GM23338 (cell line): Measurements from ENCODE around the gene FAM90A1.
"Not testable (repeated sequence)": the region's sequence is repeated elsewhere in the genome, so short reads cannot be mapped to it uniquely, and the experiment has no call there.

Experiments
- CREB1 ChIP-seq: fragments of 250-450 bp; sonication (Bioruptor Pico); IDR thresholded peaks from 2 replicates; pipeline ENCODE4 v1.5.0; 2020; ENCODE audit warnings: low read depth, mild to moderate bottlenecking, moderate library complexity
- EZH2 ChIP-seq: fragments of 200-600 bp; sonication (generic); IDR thresholded peaks from one replicate; pipeline ENCODE4 v1.8.0; 2017; ENCODE audit warnings: antibody characterized with exemption, mild to moderate bottlenecking, low read depth; ENCODE audit not compliant: unreplicated experiment
- EZH2phosphoT487 ChIP-seq: fragments of 200-600 bp; sonication (generic); IDR thresholded peaks from one replicate; pipeline ENCODE4 v1.8.1; 2018; ENCODE audit warnings: antibody characterized with exemption; ENCODE audit not compliant: unreplicated experiment
- JUNB ChIP-seq: IDR thresholded peaks from one replicate; pipeline ENCODE4 v1.6.1; 2016; ENCODE audit warnings: antibody characterized with exemption; ENCODE audit not compliant: unreplicated experiment
- POLR2AphosphoS5 ChIP-seq: IDR thresholded peaks from 2 replicates; pipeline ENCODE4 v1.6.1; 2016; ENCODE audit warnings: antibody characterized with exemption, low read depth
- STAT1 ChIP-seq: IDR thresholded peaks from one replicate; pipeline ENCODE4 v1.6.1; 2016; ENCODE audit warnings: antibody characterized with exemption; ENCODE audit not compliant: unreplicated experiment
- ZNF331 ChIP-seq: fragments of 250-450 bp; sonication (Bioruptor Pico); IDR thresholded peaks from 2 replicates; pipeline ENCODE4 v1.5.0; 2020; ENCODE audit warnings: low read depth, mild to moderate bottlenecking, moderate library complexity
- TF ChIP-seq, protein P1 (sequence below), 2 experiments: fragments of 200-600 bp in 1 of 2; sonication (generic) in 1 of 2; conservative IDR thresholded peaks; 2 replicates each; pipeline versions ENCODE4 v1.5.1 to v1.6.1; 2016 to 2017; ENCODE audit warnings: antibody characterized with exemption in 2 of 2, low read depth in 2 of 2, mild to moderate bottlenecking in 2 of 2, moderate library complexity in 1 of 2
- TF ChIP-seq, protein P2 (sequence below): IDR thresholded peaks from 2 replicates; pipeline ENCODE4 v1.6.1; 2016; ENCODE audit warnings: antibody characterized with exemption
- TF ChIP-seq, protein P3 (sequence below): IDR thresholded peaks from one replicate; pipeline ENCODE4 v1.6.1; 2018; ENCODE audit warnings: antibody characterized with exemption; ENCODE audit not compliant: unreplicated experiment
- TF ChIP-seq, protein P4 (sequence below): fragments of 250-450 bp; sonication (Bioruptor Pico); IDR thresholded peaks from 2 replicates; pipeline ENCODE4 v1.5.0; 2020; ENCODE audit warnings: mild to moderate bottlenecking, moderate library complexity

DNA sequence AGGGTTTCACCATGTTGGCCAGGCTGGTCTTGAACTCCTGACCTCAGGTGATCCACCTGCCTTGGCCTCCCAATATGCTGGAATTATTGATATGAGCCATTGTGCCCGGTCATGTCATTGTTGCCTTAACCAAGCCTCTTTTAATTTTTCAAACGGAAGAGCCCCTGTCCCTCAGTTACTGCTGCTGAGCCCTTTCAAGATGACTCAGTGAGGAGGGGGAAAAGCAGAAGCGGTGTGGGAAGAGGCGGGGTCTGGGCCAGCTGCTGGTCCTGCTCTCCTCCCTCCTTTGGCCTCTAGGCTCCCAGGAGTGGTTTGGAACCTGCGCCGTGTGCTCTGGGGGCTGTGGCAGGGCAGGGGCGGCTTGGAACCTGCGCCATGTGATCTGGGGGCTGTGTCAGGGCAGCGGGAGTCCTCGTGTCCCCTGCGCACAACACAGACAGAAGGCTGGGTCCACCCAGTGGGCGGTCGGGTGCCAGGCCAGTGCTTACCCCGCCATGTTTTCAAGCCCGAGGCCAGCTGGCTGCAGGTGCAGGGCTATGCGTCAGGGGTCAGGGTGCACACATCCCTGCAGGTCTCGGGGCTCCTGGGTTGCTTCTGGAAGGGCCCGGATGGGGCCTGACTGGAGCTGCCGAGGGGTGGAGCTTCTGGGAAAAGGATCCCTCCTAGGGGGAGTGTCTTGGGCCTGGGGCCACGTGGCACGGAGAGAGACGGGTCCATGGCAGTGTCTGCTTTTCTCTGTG is at the start of gene FAM90A1:
- TF ChIP-seq EZH2; STAT1; POLR2AphosphoS5; CREB1 (CRISPR knock-in tag); EZH2phosphoT487; ZNF331; JUNB: not testable (repeated sequence)
- TF ChIP-seq, protein P1, sequence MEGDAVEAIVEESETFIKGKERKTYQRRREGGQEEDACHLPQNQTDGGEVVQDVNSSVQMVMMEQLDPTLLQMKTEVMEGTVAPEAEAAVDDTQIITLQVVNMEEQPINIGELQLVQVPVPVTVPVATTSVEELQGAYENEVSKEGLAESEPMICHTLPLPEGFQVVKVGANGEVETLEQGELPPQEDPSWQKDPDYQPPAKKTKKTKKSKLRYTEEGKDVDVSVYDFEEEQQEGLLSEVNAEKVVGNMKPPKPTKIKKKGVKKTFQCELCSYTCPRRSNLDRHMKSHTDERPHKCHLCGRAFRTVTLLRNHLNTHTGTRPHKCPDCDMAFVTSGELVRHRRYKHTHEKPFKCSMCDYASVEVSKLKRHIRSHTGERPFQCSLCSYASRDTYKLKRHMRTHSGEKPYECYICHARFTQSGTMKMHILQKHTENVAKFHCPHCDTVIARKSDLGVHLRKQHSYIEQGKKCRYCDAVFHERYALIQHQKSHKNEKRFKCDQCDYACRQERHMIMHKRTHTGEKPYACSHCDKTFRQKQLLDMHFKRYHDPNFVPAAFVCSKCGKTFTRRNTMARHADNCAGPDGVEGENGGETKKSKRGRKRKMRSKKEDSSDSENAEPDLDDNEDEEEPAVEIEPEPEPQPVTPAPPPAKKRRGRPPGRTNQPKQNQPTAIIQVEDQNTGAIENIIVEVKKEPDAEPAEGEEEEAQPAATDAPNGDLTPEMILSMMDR (conservative IDR thresholded peaks at IDR 0.05; ENCODE audit: low read depth in 2 of 2), result not testable (repeated sequence)
- TF ChIP-seq, protein P2, sequence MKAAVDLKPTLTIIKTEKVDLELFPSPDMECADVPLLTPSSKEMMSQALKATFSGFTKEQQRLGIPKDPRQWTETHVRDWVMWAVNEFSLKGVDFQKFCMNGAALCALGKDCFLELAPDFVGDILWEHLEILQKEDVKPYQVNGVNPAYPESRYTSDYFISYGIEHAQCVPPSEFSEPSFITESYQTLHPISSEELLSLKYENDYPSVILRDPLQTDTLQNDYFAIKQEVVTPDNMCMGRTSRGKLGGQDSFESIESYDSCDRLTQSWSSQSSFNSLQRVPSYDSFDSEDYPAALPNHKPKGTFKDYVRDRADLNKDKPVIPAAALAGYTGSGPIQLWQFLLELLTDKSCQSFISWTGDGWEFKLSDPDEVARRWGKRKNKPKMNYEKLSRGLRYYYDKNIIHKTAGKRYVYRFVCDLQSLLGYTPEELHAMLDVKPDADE, result not testable (repeated sequence)
- TF ChIP-seq, protein P3, sequence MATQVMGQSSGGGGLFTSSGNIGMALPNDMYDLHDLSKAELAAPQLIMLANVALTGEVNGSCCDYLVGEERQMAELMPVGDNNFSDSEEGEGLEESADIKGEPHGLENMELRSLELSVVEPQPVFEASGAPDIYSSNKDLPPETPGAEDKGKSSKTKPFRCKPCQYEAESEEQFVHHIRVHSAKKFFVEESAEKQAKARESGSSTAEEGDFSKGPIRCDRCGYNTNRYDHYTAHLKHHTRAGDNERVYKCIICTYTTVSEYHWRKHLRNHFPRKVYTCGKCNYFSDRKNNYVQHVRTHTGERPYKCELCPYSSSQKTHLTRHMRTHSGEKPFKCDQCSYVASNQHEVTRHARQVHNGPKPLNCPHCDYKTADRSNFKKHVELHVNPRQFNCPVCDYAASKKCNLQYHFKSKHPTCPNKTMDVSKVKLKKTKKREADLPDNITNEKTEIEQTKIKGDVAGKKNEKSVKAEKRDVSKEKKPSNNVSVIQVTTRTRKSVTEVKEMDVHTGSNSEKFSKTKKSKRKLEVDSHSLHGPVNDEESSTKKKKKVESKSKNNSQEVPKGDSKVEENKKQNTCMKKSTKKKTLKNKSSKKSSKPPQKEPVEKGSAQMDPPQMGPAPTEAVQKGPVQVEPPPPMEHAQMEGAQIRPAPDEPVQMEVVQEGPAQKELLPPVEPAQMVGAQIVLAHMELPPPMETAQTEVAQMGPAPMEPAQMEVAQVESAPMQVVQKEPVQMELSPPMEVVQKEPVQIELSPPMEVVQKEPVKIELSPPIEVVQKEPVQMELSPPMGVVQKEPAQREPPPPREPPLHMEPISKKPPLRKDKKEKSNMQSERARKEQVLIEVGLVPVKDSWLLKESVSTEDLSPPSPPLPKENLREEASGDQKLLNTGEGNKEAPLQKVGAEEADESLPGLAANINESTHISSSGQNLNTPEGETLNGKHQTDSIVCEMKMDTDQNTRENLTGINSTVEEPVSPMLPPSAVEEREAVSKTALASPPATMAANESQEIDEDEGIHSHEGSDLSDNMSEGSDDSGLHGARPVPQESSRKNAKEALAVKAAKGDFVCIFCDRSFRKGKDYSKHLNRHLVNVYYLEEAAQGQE, result not testable (repeated sequence)
- TF ChIP-seq, protein P4, sequence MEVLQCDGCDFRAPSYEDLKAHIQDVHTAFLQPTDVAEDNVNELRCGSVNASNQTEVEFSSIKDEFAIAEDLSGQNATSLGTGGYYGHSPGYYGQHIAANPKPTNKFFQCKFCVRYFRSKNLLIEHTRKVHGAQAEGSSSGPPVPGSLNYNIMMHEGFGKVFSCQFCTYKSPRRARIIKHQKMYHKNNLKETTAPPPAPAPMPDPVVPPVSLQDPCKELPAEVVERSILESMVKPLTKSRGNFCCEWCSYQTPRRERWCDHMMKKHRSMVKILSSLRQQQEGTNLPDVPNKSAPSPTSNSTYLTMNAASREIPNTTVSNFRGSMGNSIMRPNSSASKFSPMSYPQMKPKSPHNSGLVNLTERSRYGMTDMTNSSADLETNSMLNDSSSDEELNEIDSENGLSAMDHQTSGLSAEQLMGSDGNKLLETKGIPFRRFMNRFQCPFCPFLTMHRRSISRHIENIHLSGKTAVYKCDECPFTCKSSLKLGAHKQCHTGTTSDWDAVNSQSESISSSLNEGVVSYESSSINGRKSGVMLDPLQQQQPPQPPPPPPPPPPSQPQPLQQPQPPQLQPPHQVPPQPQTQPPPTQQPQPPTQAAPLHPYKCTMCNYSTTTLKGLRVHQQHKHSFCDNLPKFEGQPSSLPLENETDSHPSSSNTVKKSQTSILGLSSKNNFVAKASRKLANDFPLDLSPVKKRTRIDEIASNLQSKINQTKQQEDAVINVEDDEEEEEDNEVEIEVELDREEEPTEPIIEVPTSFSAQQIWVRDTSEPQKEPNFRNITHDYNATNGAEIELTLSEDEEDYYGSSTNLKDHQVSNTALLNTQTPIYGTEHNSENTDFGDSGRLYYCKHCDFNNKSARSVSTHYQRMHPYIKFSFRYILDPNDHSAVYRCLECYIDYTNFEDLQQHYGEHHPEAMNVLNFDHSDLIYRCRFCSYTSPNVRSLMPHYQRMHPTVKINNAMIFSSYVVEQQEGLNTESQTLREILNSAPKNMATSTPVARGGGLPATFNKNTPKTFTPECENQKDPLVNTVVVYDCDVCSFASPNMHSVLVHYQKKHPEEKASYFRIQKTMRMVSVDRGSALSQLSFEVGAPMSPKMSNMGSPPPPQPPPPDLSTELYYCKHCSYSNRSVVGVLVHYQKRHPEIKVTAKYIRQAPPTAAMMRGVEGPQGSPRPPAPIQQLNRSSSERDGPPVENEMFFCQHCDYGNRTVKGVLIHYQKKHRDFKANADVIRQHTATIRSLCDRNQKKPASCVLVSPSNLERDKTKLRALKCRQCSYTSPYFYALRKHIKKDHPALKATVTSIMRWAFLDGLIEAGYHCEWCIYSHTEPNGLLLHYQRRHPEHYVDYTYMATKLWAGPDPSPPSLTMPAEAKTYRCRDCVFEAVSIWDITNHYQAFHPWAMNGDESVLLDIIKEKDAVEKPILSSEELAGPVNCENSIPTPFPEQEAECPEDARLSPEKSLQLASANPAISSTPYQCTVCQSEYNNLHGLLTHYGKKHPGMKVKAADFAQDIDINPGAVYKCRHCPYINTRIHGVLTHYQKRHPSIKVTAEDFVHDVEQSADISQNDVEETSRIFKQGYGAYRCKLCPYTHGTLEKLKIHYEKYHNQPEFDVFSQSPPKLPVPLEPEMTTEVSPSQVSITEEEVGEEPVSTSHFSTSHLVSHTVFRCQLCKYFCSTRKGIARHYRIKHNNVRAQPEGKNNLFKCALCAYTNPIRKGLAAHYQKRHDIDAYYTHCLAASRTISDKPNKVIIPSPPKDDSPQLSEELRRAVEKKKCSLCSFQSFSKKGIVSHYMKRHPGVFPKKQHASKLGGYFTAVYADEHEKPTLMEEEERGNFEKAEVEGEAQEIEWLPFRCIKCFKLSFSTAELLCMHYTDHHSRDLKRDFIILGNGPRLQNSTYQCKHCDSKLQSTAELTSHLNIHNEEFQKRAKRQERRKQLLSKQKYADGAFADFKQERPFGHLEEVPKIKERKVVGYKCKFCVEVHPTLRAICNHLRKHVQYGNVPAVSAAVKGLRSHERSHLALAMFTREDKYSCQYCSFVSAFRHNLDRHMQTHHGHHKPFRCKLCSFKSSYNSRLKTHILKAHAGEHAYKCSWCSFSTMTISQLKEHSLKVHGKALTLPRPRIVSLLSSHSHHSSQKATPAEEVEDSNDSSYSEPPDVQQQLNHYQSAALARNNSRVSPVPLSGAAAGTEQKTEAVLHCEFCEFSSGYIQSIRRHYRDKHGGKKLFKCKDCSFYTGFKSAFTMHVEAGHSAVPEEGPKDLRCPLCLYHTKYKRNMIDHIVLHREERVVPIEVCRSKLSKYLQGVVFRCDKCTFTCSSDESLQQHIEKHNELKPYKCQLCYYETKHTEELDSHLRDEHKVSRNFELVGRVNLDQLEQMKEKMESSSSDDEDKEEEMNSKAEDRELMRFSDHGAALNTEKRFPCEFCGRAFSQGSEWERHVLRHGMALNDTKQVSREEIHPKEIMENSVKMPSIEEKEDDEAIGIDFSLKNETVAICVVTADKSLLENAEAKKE (CRISPR knock-in tag), result not testable (repeated sequence)
